Mucosa of descending colon (tissue), 3 donors: Measurements from ENCODE around the gene PUM1. TPM values are rescaled to one million over a fixed set of nuclear protein-coding genes. Genes with fewer than 3 reads are reported as not detected.

ENCODE experiments used
- ATAC-seq: fragments of 200-7000 bp; cut with Tn5 transposase; one replicate; pipeline ENCODE4 v1.9.1; 2020; ENCODE audit warnings: mild to moderate bottlenecking, moderate library complexity
- DNase-seq, 3 donors: peaks; one replicate each; pipeline ENCODE4 v3.0.0-alpha.2; 2020
- H3K36me3 ChIP-seq: fragments of 200-600 bp; one replicate; pipeline ENCODE4 v1.8.0; 2021; ENCODE audit warnings: low read depth, mild to moderate bottlenecking
- H3K4me1 ChIP-seq: fragments of 200-600 bp; one replicate; pipeline ENCODE4 v1.8.0; 2021; ENCODE audit warnings: low read depth, mild to moderate bottlenecking
- H3K4me3 ChIP-seq: fragments of 200-600 bp; one replicate; pipeline ENCODE4 v1.8.0; 2021; ENCODE audit warnings: mild to moderate bottlenecking
- H3K9me3 ChIP-seq: fragments of 200-600 bp; one replicate; pipeline ENCODE4 v1.8.0; 2021; ENCODE audit warnings: mild to moderate bottlenecking
- intact Hi-C, 2 donors: fragments of 100-400 bp; cut with DNase I in 1 of 2; cut with micrococcal nuclease in 1 of 2; formaldehyde crosslinking; loops; one replicate each; pipeline versions ENCODE4 v1.11.0 to v1.11.1; 2022; cut with DNase I, micrococcal nuclease
- total RNA-seq, 3 donors: library from RNA; stranded (reverse); fragmentation: NEBNext Ultra II Directional in 2 of 3; extraction: Animal tissue kit (Norgen Biotek cat#: 25700) in 2 of 3; gene quantifications; one replicate each; pipeline versions ENCODE4 v1.2.1 to v1.2.4, GENCODE V29; 2021 to 2023
- TF ChIP-seq, protein P1 (sequence below): fragments of 200-600 bp; IDR thresholded peaks from one replicate; pipeline ENCODE4 v1.8.0; 2022; ENCODE audit warnings: antibody characterized with exemption, mild to moderate bottlenecking
- donor health status: DM: no; HTN: no; CAD: no; lungs with moderate emphysema.
- donor health status: DM: no; HTN: no; CAD: no.
- donor health status: DM: no; HTN: yes; CAD: no.

The PUM1 gene
- total RNA-seq, 3 donors from 2014 or later, result 116 to 135 (median 127) TPM

DNA sequence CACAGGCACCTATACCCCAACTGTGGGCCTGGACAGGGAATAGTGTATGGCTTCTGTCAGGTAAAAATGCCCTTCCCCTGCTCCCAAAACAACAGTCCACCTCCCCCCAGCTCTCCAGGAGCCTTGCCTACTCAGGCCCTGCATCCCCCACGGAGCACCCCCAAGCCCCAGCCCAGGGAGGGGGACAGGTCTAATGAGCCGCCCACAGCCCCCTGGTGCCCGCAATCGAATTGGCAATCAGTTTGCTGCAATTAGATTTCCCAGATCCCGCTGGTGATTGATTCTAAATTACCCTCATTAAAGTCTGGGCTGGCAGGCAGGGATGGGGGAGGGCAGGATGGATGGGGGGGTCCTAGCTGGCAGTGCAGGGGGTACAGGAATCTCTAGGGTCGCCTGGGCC lies 165.0 kb downstream of the PUM1 start:
- Histone ChIP-seq H3K36me3 (no peaks in the 10 kb centered on the region), H3K4me1 (no peaks in the 10 kb centered on the region), H3K9me3 (no peaks in the 10 kb centered on the region), H3K4me3 (no peak overlapping the region)
- no peak for ATAC-seq
- DNase-seq, result no peak
- intact Hi-C loops, result no loop called here
- TF ChIP-seq, protein P1, sequence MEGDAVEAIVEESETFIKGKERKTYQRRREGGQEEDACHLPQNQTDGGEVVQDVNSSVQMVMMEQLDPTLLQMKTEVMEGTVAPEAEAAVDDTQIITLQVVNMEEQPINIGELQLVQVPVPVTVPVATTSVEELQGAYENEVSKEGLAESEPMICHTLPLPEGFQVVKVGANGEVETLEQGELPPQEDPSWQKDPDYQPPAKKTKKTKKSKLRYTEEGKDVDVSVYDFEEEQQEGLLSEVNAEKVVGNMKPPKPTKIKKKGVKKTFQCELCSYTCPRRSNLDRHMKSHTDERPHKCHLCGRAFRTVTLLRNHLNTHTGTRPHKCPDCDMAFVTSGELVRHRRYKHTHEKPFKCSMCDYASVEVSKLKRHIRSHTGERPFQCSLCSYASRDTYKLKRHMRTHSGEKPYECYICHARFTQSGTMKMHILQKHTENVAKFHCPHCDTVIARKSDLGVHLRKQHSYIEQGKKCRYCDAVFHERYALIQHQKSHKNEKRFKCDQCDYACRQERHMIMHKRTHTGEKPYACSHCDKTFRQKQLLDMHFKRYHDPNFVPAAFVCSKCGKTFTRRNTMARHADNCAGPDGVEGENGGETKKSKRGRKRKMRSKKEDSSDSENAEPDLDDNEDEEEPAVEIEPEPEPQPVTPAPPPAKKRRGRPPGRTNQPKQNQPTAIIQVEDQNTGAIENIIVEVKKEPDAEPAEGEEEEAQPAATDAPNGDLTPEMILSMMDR, result no peak

DNA sequence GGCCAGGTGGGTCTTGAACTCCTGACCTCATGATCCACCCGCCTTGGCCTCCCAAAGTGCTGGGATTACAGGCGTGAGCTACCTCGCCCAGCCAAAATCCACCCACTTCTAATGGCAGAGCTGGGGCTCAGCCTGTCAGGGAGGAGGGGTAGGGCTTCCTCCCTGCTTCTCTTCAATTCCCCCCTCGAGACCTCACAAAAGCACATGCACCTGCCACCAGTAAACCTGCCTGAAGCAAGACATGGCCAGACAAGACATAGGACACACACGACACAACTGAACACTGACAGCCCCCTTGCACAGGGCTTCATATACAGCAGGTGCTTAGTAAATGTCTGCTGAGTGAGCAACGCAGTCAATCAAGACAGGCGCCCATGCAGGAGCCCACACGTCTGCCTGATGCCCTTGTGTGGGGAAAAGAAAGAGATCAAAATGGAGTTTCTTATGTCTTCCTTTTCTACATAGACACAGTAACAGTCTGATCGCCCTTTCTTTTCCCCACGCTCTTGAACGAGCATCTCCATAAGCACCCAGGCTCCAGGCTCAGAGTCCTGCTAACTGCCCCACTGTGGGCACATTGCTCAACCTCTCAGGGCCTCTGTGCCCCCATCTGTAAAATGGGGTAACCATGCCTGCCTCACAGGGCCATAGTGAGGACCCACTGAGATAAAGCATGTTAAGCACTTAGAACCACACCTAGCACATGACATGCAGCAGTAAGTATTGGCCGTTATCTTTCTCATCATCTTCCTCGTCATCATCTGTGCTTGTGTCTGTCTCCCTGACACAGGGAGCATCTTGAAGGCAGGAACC lies 165.7 kb downstream of the PUM1 start:
- TF ChIP-seq, protein P1, result no peak

DNA sequence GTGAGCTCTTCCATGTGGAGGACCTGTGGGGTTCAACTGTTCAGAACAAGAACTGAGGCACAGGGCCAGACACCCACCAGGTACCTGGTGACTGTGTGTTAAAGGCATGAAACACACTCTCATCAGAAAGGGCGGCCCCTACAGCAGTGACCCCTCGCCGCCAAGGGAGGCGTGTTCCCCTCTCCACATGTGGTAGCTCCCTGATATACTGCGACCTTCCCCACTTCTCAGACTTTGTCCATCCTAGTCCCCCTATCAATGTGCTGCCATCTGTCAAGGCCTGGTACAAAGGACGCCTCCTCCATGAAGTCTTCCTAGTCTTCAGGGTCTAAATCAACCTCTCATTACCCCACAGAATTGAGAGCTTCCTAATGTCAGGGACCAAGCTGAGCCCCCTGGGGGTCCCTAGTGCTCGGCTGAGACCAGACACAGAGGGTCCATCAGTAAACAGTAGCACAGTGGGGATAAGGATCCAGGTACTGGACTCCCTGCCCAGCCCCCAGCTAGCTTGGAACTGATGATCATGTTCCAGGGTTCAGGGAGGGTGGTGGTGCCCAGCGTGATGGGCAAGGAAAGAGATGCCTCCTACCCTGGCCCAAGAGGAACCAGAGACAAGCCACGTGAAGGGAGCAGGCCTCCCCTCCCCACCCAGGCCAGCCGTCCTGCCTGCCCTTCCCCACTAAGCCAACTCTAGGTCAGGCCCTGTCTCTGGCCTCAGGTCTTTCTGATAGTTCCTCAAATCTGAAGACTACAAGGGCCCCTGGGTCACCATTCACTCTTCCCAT lies 167.3 kb downstream of the PUM1 start:
- DNase-seq, result peak in 1 of 3 donors; percentile 19
- ATAC-seq, result no peak
- Histone ChIP-seq H3K4me3 (no peak overlapping the region), H3K36me3 (no peaks in the 10 kb centered on the region), H3K4me1 (no peaks in the 10 kb centered on the region), H3K9me3 (no peaks in the 10 kb centered on the region)
- TF ChIP-seq, protein P1, result no peak
- intact Hi-C loops, result no loop called here

More for the DNA sequence above, 165.7 kb downstream of the PUM1 start:
- Histone ChIP-seq H3K9me3 (no peaks in the 10 kb centered on the region), H3K4me3 (no peak overlapping the region), H3K4me1 (no peaks in the 10 kb centered on the region), H3K36me3 (no peaks in the 10 kb centered on the region)
- intact Hi-C loops, result no loop called here
- DNase-seq, result no peak
- ATAC-seq, result no peak

DNA sequence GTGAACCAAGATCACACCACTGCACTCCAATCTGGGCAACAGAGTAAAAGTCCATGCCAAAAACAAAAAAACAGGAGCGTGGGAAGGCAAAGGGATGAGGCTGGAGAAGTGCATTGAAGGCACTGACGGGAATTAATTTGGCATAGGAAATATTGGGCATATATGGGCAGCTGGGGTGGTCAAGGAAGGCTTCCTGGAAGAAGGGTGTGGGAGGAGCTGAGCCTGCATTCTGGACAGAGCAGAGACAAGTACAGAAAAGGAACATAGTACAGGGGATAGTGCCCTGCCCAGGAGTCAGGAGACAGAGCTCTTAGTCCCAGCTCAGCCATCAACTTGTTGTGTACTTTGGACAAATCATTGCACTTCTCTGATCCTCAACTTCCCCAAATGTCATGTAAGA lies 168.6 kb downstream of the PUM1 start:
- DNase-seq (no peak), ATAC-seq (no peak)
- Histone ChIP-seq H3K36me3 (no peaks in the 10 kb centered on the region), H3K4me3 (no peak overlapping the region), H3K4me1 (no peaks in the 10 kb centered on the region), H3K9me3 (no peaks in the 10 kb centered on the region)
- TF ChIP-seq, protein P1, result no peak
- intact Hi-C loops, result no loop called here

DNA sequence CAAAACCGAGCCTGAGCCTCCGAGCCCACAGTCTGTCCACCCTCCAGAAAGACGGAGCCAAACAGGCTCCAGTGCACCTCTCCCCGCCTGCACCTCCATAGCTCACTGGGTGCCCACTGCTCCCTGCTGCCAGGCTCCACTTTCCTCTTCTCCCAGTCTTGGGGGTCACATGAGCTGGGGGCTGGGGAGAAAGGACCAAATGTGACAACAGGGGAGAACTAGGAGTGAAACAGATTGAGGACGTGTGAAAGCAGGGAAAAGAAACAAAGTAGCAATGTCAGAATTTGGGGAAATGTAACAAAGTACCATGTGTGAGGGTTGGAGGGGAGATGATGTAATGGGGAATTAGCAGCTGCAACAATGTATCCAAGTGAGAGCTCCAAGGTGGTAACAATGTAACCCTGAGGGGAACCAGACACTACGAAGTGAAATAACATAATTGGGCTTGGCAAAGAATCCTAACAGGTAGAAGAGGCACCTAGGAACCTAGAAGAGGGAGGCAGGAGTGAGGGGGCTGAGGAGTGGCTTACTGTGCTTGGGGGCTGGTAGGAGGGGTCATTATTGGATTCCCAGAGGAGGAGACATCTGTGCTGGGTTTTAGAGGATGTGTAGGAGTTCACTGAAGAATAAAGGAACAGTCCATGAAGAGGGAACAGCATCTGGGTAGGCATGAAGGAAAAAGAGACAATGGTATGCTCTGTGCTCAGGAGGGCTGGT lies 169.4 kb downstream of the PUM1 start:
- no peaks in the 10 kb centered on the region for H3K4me1 ChIP-seq
- DNase-seq (no peak), ATAC-seq (no peak)
- H3K36me3 ChIP-seq, result no peaks in the 10 kb centered on the region
- H3K9me3 ChIP-seq, result no peaks in the 10 kb centered on the region
- TF ChIP-seq, protein P1, result no peak
- intact Hi-C loops, result no loop called here
- H3K4me3 ChIP-seq, result no peak overlapping the region
